Gastrocnemius medialis (tissue), 4 donors: ENCODE measurements around the gene NCR3LG1. TPM values are rescaled to one million over a fixed set of nuclear protein-coding genes. Genes with fewer than 3 reads are reported as not detected.

Experiments
- ATAC-seq, 2 donors: fragments of 150-250 bp; one replicate each; pipeline ENCODE4 v1.9.1; 2016
- DNase-seq, 2 donors: peaks; one replicate each; pipeline ENCODE4 v3.0.0-alpha.2; 2019
- H3K27ac ChIP-seq, 4 donors: fragments of 200-600 bp; sonication (generic); 1 replicate in 1 of 4; 2 replicates in 3 of 4; pipeline ENCODE4 v1.5.1; 2016 to 2018; ENCODE audit warnings: mild to moderate bottlenecking in 2 of 4, moderate library complexity in 1 of 4
- H3K27me3 ChIP-seq, 3 donors: fragments of 200-600 bp; sonication (generic) in 2 of 3; 1 replicate in 1 of 3; 2 replicates in 2 of 3; pipeline versions ENCODE4 v1.5.1 to v1.6.0; 2016 to 2019; ENCODE audit warnings: mild to moderate bottlenecking in 1 of 3, moderate library complexity in 1 of 3
- H3K36me3 ChIP-seq, 2 donors: fragments of 200-600 bp; sonication (generic) in 1 of 2; one replicate each; pipeline ENCODE4 v1.5.1; 2017 to 2018
- H3K4me1 ChIP-seq, 2 donors: fragments of 200-600 bp; sonication (generic) in 1 of 2; one replicate each; pipeline ENCODE4 v1.5.1; 2016 to 2017; ENCODE audit warnings: mild to moderate bottlenecking in 2 of 2
- H3K4me3 ChIP-seq, 4 donors: fragments of 200-600 bp; sonication (generic) in 3 of 4; 1 replicate in 1 of 4; 2 replicates in 3 of 4; pipeline ENCODE4 v1.5.1; 2016 to 2019; ENCODE audit warnings: mild to moderate bottlenecking in 2 of 4
- H3K9me3 ChIP-seq, 3 donors: fragments of 200-600 bp; sonication (generic) in 2 of 3; 1 replicate in 1 of 3; 2 replicates in 2 of 3; pipeline ENCODE4 v1.5.1; 2016 to 2019
- POLR2A ChIP-seq, 2 donors: fragments of 450-650 bp; IDR thresholded peaks; one replicate each; pipeline ENCODE4 v1.6.1; 2017; ENCODE audit warnings: antibody characterized with exemption in 2 of 2, mild to moderate bottlenecking in 2 of 2, moderate library complexity in 2 of 2
- in situ Hi-C, 4 donors: fragments of 200-750 bp; cut with MboI; loops; one replicate each; pipeline versions ENCODE4 v1.15.0 to v1.8.0; 2017; ENCODE audit warnings: low sequenced_read_pairs in 4 of 4
- intact Hi-C: fragments of 100-400 bp; cut with DNase I; formaldehyde crosslinking; loops from one replicate; pipeline ENCODE4 v1.15.1; 2023; ENCODE audit warnings: low total_unique reads
- total RNA-seq, 4 donors: library from RNA; depleted of rRNA; stranded (reverse); fragments of >200 nt; gene quantifications; one replicate each; pipeline versions ENCODE4 v1.1.0 to v1.2.3, GENCODE V29; 2016
- TF ChIP-seq, protein P1 (sequence below), 5 experiments: fragments of 450-650 bp in 3 of 5; fragments of 200-600 bp in 2 of 5; sonication (generic) in 2 of 5; IDR thresholded peaks in 4 of 5; conservative IDR thresholded peaks in 1 of 5; 1 replicate in 4 of 5; 2 replicates in 1 of 5; pipeline ENCODE4 v1.5.1; 2016 to 2019; ENCODE audit warnings: antibody characterized with exemption in 5 of 5, mild to moderate bottlenecking in 3 of 5, moderate library complexity in 3 of 5

NCR3LG1 gene
- total RNA-seq, 4 donors from 2014 or later: 0.07 to 0.95 (median 0.38) TPM

- Histone ChIP-seq H3K27ac (peak overlapping the region; percentile 90 to 98 (median 97)), H3K9me3 (no peaks in the 10 kb centered on the region), H3K36me3 (peaks cover 0 to 8% of the 10 kb centered on the region in 2 donors), H3K4me3 (peak overlapping the region; percentile 68 to 81 (median 76)), H3K4me1 (peaks cover 27 to 38% of the 10 kb centered on the region in 2 donors), H3K27me3 (no peaks in the 10 kb centered on the region)
- DNase-seq: peak; percentile 31 to 67
- TF ChIP-seq, protein P1, sequence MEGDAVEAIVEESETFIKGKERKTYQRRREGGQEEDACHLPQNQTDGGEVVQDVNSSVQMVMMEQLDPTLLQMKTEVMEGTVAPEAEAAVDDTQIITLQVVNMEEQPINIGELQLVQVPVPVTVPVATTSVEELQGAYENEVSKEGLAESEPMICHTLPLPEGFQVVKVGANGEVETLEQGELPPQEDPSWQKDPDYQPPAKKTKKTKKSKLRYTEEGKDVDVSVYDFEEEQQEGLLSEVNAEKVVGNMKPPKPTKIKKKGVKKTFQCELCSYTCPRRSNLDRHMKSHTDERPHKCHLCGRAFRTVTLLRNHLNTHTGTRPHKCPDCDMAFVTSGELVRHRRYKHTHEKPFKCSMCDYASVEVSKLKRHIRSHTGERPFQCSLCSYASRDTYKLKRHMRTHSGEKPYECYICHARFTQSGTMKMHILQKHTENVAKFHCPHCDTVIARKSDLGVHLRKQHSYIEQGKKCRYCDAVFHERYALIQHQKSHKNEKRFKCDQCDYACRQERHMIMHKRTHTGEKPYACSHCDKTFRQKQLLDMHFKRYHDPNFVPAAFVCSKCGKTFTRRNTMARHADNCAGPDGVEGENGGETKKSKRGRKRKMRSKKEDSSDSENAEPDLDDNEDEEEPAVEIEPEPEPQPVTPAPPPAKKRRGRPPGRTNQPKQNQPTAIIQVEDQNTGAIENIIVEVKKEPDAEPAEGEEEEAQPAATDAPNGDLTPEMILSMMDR (IDR thresholded peaks at IDR 0.05 in 4 of 5, conservative IDR thresholded peaks at IDR 0.05 in 1 of 5): no peak
- peak; percentile 12 for TF ChIP-seq POLR2A (IDR thresholded peaks at IDR 0.05)
- intact Hi-C loops: loop anchor here (2.0 to 10.0 kb wide), 4 partner anchors 34 to 409 kb away; partner anchors contain the start of gene MYOD1
- in situ Hi-C loops: loop anchor here in 2 of 4 donors (10.0 to 25.0 kb wide), 3 partner anchors 87 to 324 kb away; partner anchors contain the start of genes ABCC8 (in 1 of the 2) and MYOD1 (in 1 of the 2)
- ATAC-seq: no peak
Observed at GRCh38 chr11:17387811-17388210, 36.2 kb downstream of the NCR3LG1 start.

DNA sequence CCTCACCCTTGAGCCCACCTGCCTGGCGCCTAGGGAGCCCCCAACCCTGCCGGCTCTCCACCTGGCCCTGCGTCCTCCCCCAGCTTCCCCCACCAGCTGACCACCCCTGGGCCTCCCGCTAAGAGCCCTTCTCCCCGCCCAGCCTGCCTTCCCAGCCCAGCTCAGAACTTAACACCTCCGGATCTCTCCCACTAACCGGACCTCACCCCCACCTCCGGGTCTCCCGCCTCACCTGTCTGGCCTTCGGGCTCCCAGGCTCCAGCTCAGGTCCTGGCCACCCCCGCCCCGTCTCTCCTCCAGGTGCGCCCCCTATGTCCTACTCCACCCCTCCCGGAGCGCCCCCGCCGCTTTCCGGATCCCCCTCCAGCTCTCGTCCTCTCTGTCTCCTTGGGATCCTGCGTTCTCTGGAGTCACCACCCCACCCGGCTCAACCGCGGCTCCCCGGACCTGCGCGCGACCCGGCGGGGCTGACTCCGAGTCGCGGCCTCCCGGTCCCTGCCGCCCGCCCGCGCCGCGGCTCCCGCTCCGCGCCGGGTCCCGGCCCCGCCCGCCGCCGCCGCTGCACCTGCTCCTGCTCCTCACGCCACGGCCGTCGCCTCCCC is 37.1 kb downstream of the NCR3LG1 start, which contains the start of gene KCNJ11:
Gene KCNJ11 (minus strand): TSS at position 51 of the 602 bp plus-strand sequence. CDS start 568 bp downstream, outside the sequence.
- Histone ChIP-seq H3K36me3 (peaks cover 0 to 8% of the 10 kb centered on the region in 2 donors), H3K9me3 (no peaks in the 10 kb centered on the region), H3K27ac (peak within 1 kb of the TSS; percentile 90 to 98 (median 97)), H3K4me3 (peak within 1 kb of the TSS; percentile 68 to 81 (median 76)), H3K4me1 (peaks cover 18 to 34% of the 10 kb centered on the region in 2 donors), H3K27me3 (no peaks in the 10 kb centered on the region)
- ATAC-seq (peak; percentile 28 to 34), DNase-seq (peak; percentile 38 to 62)
- peak; percentile 88 to 91 for TF ChIP-seq POLR2A (IDR thresholded peaks at IDR 0.05)
- TF ChIP-seq, protein P1 (IDR thresholded peaks at IDR 0.05 in 4 of 5, conservative IDR thresholded peaks at IDR 0.05 in 1 of 5): no peak
- intact Hi-C loops: loop anchor here (1.0 to 10.0 kb wide), 4 partner anchors 17 to 409 kb away; no protein-coding TSS in a partner anchor
- in situ Hi-C loops: loop anchor here in 2 of 4 donors (10.0 to 25.0 kb wide), 3 partner anchors 86 to 324 kb away; partner anchors contain the start of genes ABCC8 (in 1 of the 2) and MYOD1 (in 1 of the 2)

GRCh38 chr11:17389211-17389956 is 37.8 kb downstream of the NCR3LG1 start:
- ATAC-seq (peak; percentile 35 to 45), DNase-seq (peak; percentile 81 to 94)
- TF ChIP-seq POLR2A (IDR thresholded peaks at IDR 0.05): peak in 1 of 2 donors; percentile 21
- TF ChIP-seq, protein P1 (IDR thresholded peaks at IDR 0.05 in 4 of 5, conservative IDR thresholded peaks at IDR 0.05 in 1 of 5): peak; percentile 39 to 85 (median 69)
- peak overlapping the region; percentile 68 to 81 (median 76) for H3K4me3 ChIP-seq
- intact Hi-C loops: loop anchor here (1.0 to 10.0 kb wide), 4 partner anchors 16 to 408 kb away; no protein-coding TSS in a partner anchor
- H3K36me3 ChIP-seq: peaks cover 0 to 8% of the 10 kb centered on the region in 2 donors
- no peaks in the 10 kb centered on the region for H3K9me3 ChIP-seq
- no peaks in the 10 kb centered on the region for H3K27me3 ChIP-seq
- in situ Hi-C loops: loop anchor here in 2 of 4 donors (10.0 to 25.0 kb wide), 3 partner anchors 85 to 323 kb away; partner anchors contain the start of genes ABCC8 (in 1 of the 2) and MYOD1 (in 1 of the 2)
- H3K4me1 ChIP-seq: peaks cover 12 to 29% of the 10 kb centered on the region in 2 donors
- H3K27ac ChIP-seq: peak overlapping the region; percentile 90 to 98 (median 97)

DNA sequence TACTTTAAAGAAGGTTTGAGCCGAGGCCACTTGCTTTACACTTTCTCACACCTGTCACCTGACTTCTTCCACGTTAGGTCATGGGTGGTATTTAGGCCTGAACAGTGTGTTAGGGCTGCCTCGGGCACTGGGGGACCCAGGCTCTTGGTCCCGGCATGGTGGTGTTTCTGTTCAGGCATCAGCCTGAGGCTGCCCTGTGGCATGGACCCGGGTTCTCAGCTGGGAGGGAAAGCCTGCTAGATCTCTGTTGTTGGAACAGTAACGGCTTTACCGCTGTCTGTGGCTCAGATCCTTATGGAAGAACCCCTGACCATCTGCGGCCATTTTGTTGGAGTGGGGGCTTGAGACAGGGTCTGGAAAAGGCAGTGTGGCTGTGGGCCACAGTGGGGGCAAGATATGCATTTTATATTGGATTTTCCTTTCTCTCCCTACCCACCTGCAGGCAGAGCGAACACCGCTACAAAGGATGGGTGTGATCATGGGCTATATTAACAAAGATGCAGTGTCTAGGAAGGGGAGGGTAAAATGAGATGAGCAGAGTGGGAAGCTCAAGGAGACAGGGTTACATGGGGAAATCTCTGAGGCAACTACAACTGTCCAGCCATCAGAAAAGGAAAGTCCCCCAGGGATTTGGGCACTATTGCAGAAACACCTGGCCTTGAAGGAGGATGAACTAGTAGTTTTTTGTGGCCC is 38.5 kb downstream of the NCR3LG1 start:
- Histone ChIP-seq H3K4me3 (peak overlapping the region in 1 of 4 donors; percentile 72), H3K4me1 (peaks cover 9 to 21% of the 10 kb centered on the region in 2 donors), H3K27me3 (no peaks in the 10 kb centered on the region), H3K27ac (peak overlapping the region; percentile 90 to 98 (median 97)), H3K9me3 (no peaks in the 10 kb centered on the region), H3K36me3 (peaks cover 0 to 8% of the 10 kb centered on the region in 2 donors)
- DNase-seq (peak in 1 of 2 donors; percentile 23), ATAC-seq (no peak)
- TF ChIP-seq, protein P1 (IDR thresholded peaks at IDR 0.05 in 4 of 5, conservative IDR thresholded peaks at IDR 0.05 in 1 of 5): no peak
- TF ChIP-seq POLR2A (IDR thresholded peaks at IDR 0.05): no peak
- in situ Hi-C loops: loop anchor here in 2 of 4 donors (10.0 to 25.0 kb wide), 3 partner anchors 85 to 322 kb away; partner anchors contain the start of genes ABCC8 (in 1 of the 2) and MYOD1 (in 1 of the 2)
- intact Hi-C loops: loop anchor here (1.0 to 10.0 kb wide), 5 partner anchors 15 to 407 kb away; no protein-coding TSS in a partner anchor
